Upper lobe of left lung (tissue), 4 donors: ENCODE measurements around the gene STIL.

Experiments used
- POLR2A ChIP-seq, 4 donors: fragments of 450-650 bp; IDR thresholded peaks; one replicate each; pipeline ENCODE4 v1.5.1; 2016 to 2017; ENCODE audit warnings: antibody characterized with exemption in 4 of 4, mild to moderate bottlenecking in 2 of 4
- TF ChIP-seq, protein P1 (sequence below), 6 experiments: fragments of 450-650 bp in 4 of 6; fragments of 200-600 bp in 2 of 6; sonication (generic) in 2 of 6; IDR thresholded peaks; one replicate each; pipeline ENCODE4 v1.5.1; 2016 to 2019; ENCODE audit warnings: antibody characterized with exemption in 6 of 6

DNA sequence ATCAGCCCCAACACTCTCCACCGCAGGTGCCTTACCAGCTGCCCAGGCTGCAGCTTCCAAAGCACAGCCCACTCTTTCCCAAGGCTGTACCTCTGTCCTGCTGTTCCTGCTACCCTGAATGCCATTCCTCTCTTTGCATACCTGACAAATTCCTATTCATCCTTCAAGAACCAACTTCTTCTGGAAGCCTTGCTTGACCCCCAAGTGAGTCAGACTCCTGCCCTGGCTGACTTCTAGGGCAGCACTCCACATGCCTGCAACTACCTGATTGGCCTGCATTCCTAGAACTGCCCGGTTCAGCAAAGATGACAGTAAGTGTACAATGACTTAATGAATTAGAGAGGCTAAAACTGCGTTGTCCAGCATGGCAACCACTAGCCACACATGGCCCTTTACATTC is 103.3 kb downstream of the STIL start:
- TF ChIP-seq, protein P1, sequence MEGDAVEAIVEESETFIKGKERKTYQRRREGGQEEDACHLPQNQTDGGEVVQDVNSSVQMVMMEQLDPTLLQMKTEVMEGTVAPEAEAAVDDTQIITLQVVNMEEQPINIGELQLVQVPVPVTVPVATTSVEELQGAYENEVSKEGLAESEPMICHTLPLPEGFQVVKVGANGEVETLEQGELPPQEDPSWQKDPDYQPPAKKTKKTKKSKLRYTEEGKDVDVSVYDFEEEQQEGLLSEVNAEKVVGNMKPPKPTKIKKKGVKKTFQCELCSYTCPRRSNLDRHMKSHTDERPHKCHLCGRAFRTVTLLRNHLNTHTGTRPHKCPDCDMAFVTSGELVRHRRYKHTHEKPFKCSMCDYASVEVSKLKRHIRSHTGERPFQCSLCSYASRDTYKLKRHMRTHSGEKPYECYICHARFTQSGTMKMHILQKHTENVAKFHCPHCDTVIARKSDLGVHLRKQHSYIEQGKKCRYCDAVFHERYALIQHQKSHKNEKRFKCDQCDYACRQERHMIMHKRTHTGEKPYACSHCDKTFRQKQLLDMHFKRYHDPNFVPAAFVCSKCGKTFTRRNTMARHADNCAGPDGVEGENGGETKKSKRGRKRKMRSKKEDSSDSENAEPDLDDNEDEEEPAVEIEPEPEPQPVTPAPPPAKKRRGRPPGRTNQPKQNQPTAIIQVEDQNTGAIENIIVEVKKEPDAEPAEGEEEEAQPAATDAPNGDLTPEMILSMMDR (IDR thresholded peaks at IDR 0.05): no peak
- TF ChIP-seq POLR2A (IDR thresholded peaks at IDR 0.05): no peak
